GM12878 (cell line): Measurements from ENCODE around the gene SURF2. TPM values are rescaled to one million over a fixed set of nuclear protein-coding genes. Genes with fewer than 3 reads are reported as not detected.

ENCODE experiments used
- ATAC-seq: fragments of 200-7000 bp; cut with Tn5 transposase; 3 replicates; pipeline ENCODE4 v1.9.1; 2020; ENCODE audit warnings: mild to moderate bottlenecking, moderate library complexity
- BruUV-seq: library from RNA; stranded (reverse); fragments of 400-500 nt; replicated peaks from 2 replicates; lab custom pipeline; 2021; lab: Mats Ljungman, UMichigan
- CTCF ChIA-PET: fragments of 300-600 bp; sonication (Branson Sonifier 250); formaldehyde crosslinking; extraction: SDS; loops from one replicate; lab custom pipeline; 2021; ENCODE audit warnings: inconsistent platforms; lab: Yijun Ruan, JAX
- POLR2A ChIA-PET: fragments of 350-600 bp; formaldehyde crosslinking; extraction: SDS; loops from one replicate; lab custom pipeline; 2021; ENCODE audit warnings: inconsistent platforms; lab: Charles Lee
- RAD21 ChIA-PET: fragments of 300-600 bp; sonication (Branson Sonifier 250); formaldehyde crosslinking; loops from one replicate; lab custom pipeline; 2023; ENCODE audit warnings: antibody characterized with exemption; ENCODE audit not compliant: unreplicated experiment; lab: Charles Lee
- SMC1A ChIA-PET: fragments of 300-600 bp; sonication (Branson Sonifier 250); formaldehyde crosslinking; loops from one replicate; lab custom pipeline; 2023; ENCODE audit not compliant: unreplicated experiment, uncharacterized antibody; lab: Charles Lee
- DNase-seq: peaks from one replicate; pipeline ENCODE4 v3.0.0-alpha.2; 2011; ENCODE audit warnings: low read depth, low spot score
- FAIRE-seq: peaks from 3 replicates; lab custom pipeline; 2011; peaks lifted over from hg19 to GRCh38; lab: Jason Lieb, UNC
- H2AFZ ChIP-seq: 2 replicates; pipeline ENCODE4 v1.6.0; 2011; ENCODE audit warnings: low read depth, low read length, control low read depth; ENCODE audit not compliant: control insufficient read depth
- H3K27ac ChIP-seq: 2 replicates; pipeline ENCODE4 v1.5.1; 2011; ENCODE audit warnings: control low read depth; ENCODE audit not compliant: control insufficient read depth, insufficient read depth
- H3K27me3 ChIP-seq, 2 experiments: replicated peaks in 1 of 2; 2 replicates each; pipeline versions ENCODE4 v1.6.0 to v1.6.1; 2011; ENCODE audit warnings: low read length in 1 of 2; ENCODE audit not compliant: control insufficient read depth in 2 of 2, insufficient read depth in 2 of 2
- H3K36me3 ChIP-seq, 2 experiments: 2 replicates each; pipeline ENCODE4 v1.5.1; 2011; ENCODE audit warnings: low read length in 1 of 2; ENCODE audit not compliant: control insufficient read depth in 2 of 2, insufficient read depth in 2 of 2
- H3K4me1 ChIP-seq: 2 replicates; pipeline ENCODE4 v1.6.1; 2011; ENCODE audit warnings: mild to moderate bottlenecking, low read length, moderate library complexity, mixed read lengths; ENCODE audit not compliant: control insufficient read depth, insufficient read depth
- H3K4me2 ChIP-seq: 2 replicates; pipeline ENCODE4 v1.6.0; 2011; ENCODE audit warnings: control low read depth; ENCODE audit not compliant: control insufficient read depth, insufficient read depth
- H3K4me3 ChIP-seq: fragments of 200-600 bp; sonication (generic); 2 replicates; pipeline ENCODE4 v1.5.1; 2016
- H3K79me2 ChIP-seq: 2 replicates; pipeline ENCODE4 v1.6.0; 2011; ENCODE audit warnings: low read length; ENCODE audit not compliant: control insufficient read depth, insufficient read depth
- H3K9ac ChIP-seq: 2 replicates; pipeline ENCODE4 v1.8.0; 2011; ENCODE audit warnings: low read length, control low read depth, mixed read lengths; ENCODE audit not compliant: control insufficient read depth, insufficient read depth
- H3K9me3 ChIP-seq: replicated peaks from 3 replicates; pipeline ENCODE4 v1.5.1; 2011; ENCODE audit warnings: mild to moderate bottlenecking, low read length; ENCODE audit not compliant: control insufficient read depth, insufficient read depth
- H4K20me1 ChIP-seq: 2 replicates; pipeline ENCODE4 v1.6.0; 2011; ENCODE audit not compliant: control insufficient read depth, insufficient read depth
- CBX3 ChIP-seq: fragments of 200-600 bp; sonication (generic); IDR thresholded peaks from 2 replicates; pipeline ENCODE4 v1.6.1; 2016; ENCODE audit warnings: low read depth, borderline replicate concordance
- CREB1 ChIP-seq: IDR thresholded peaks from 2 replicates; pipeline ENCODE4 v1.6.1; 2012; ENCODE audit warnings: low read depth, mild to moderate bottlenecking, inconsistent platforms
- FOXM1 ChIP-seq: IDR thresholded peaks from 2 replicates; pipeline ENCODE4 v1.6.1; 2012; ENCODE audit warnings: low read depth, mild to moderate bottlenecking, inconsistent platforms, low read length, moderate library complexity
- JUNB ChIP-seq: IDR thresholded peaks from 2 replicates; pipeline ENCODE4 v1.6.1; 2016; ENCODE audit warnings: antibody characterized with exemption, mild to moderate bottlenecking
- MEF2B ChIP-seq: fragments of 450-650 bp; IDR thresholded peaks from 2 replicates; pipeline ENCODE4 v1.6.1; 2018; ENCODE audit warnings: mild to moderate bottlenecking, moderate library complexity; ENCODE audit not compliant: partially characterized antibody, poor library complexity, severe bottlenecking
- NFXL1 ChIP-seq: fragments of 450-650 bp; IDR thresholded peaks from 2 replicates; pipeline ENCODE4 v1.6.1; 2017; ENCODE audit warnings: antibody characterized with exemption, mild to moderate bottlenecking, borderline replicate concordance
- POLR2AphosphoS2 ChIP-seq: IDR thresholded peaks from 2 replicates; pipeline ENCODE4 v1.6.1; 2011; ENCODE audit warnings: low read depth, mild to moderate bottlenecking, low read length, improper control_type of control experiment, moderate library complexity
- WGBS: methylation state at CpG from one replicate; pipeline ENCODE4 v1.1.6; 2016; ENCODE audit warnings: low lambda C conversion rate; ENCODE audit not compliant: insufficient replicate concordance, insufficient coverage; ENCODE audit errors: missing lambda C conversion rate; 5-methylcytosine and 5-hydroxymethylcytosine counted together
- in situ Hi-C: fragments of 300-500 bp; cut with MboI; formaldehyde crosslinking; loops from 9 replicates; pipeline ENCODE4 v1.14.3; 2018; ENCODE audit warnings: mixed read lengths
- intact Hi-C: fragments of 100-400 bp; cut with micrococcal nuclease; formaldehyde crosslinking; loops from one replicate; pipeline ENCODE4 v1.14.2; 2022; ENCODE audit not compliant: unreplicated experiment
- polyA plus RNA-seq, 11 experiments: library from polyadenylated mRNA; depleted of rRNA in 4 of 11; unstranded in 6 of 11; stranded (reverse) in 5 of 11; fragments of >200 nt; fragmentation: Nextera tagmentation in 4 of 11; fragmentation: Illumina TruSeq in 1 of 11; extraction: Ambion mirVana in 4 of 11; extraction: Trizol in 1 of 11; gene quantifications; 1 replicate in 1 of 11; 2 replicates in 10 of 11; pipeline versions ENCODE4 v1.2.1 to v1.2.3, GENCODE V29; 2011 to 2016; ENCODE audit warnings: inconsistent platforms in 2 of 11, missing spikeins in 2 of 11, low read depth in 1 of 11
- total RNA-seq, 4 experiments: library from RNA; depleted of rRNA in 3 of 4; stranded (reverse); fragments of >200 nt in 3 of 4; fragmentation: Illumina TruSeq in 1 of 4; extraction: Trizol in 1 of 4; gene quantifications; 2 replicates each; pipeline versions ENCODE4 v1.2.1 to v1.2.3, GENCODE V29; 2013 to 2021
- TF ChIP-seq, protein P1 (sequence below): fragments of 450-650 bp; formaldehyde crosslinking; IDR thresholded peaks from 2 replicates; pipeline ENCODE4 v1.5.0; 2022; ENCODE audit warnings: mild to moderate bottlenecking, missing genetic modification characterization
- TF ChIP-seq, protein P2 (sequence below): fragments of 450-650 bp; IDR thresholded peaks from 2 replicates; pipeline ENCODE4 v1.6.1; 2014; ENCODE audit warnings: mild to moderate bottlenecking

Gene SURF2
- total and polyA plus RNA-seq, 10 of the 15 experiments (the other 5 are each of a cell fraction or from before 2014, with no cell fraction given): 4.0 to 41.7 (median 20.8) TPM

DNA sequence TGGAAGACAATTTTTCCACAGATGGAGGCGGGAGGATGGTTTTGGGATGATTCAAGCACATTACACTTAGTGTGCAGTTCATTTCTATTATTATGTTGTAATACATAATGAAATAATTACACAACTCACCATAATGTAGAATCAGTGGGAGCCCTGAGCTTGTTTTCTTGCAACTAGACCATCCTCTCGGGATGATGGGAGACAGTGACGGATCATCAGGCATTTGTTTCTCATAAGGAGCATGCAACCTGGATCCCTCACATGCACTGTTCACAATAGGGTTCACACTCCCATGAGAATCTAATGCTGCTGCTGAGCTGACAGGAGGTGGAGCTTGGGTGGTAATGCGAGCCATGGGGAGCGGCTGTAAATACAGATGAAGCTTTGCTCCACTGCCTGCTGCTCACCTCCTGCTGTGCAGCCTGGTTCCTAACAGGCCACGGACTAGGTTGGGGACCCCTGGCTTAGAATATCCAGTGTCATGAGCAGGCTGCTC lies 21.4 kb downstream of the SURF2 start (continued):
- TF ChIP-seq, protein P1, sequence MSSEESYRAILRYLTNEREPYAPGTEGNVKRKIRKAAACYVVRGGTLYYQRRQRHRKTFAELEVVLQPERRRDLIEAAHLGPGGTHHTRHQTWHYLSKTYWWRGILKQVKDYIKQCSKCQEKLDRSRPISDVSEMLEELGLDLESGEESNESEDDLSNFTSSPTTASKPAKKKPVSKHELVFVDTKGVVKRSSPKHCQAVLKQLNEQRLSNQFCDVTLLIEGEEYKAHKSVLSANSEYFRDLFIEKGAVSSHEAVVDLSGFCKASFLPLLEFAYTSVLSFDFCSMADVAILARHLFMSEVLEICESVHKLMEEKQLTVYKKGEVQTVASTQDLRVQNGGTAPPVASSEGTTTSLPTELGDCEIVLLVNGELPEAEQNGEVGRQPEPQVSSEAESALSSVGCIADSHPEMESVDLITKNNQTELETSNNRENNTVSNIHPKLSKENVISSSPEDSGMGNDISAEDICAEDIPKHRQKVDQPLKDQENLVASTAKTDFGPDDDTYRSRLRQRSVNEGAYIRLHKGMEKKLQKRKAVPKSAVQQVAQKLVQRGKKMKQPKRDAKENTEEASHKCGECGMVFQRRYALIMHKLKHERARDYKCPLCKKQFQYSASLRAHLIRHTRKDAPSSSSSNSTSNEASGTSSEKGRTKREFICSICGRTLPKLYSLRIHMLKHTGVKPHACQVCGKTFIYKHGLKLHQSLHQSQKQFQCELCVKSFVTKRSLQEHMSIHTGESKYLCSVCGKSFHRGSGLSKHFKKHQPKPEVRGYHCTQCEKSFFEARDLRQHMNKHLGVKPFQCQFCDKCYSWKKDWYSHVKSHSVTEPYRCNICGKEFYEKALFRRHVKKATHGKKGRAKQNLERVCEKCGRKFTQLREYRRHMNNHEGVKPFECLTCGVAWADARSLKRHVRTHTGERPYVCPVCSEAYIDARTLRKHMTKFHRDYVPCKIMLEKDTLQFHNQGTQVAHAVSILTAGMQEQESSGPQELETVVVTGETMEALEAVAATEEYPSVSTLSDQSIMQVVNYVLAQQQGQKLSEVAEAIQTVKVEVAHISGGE (CRISPR knock-in tag): no peak
- TF ChIP-seq MEF2B (no peak), CREB1 (no peak), JUNB (no peak), FOXM1 (no peak)

DNA sequence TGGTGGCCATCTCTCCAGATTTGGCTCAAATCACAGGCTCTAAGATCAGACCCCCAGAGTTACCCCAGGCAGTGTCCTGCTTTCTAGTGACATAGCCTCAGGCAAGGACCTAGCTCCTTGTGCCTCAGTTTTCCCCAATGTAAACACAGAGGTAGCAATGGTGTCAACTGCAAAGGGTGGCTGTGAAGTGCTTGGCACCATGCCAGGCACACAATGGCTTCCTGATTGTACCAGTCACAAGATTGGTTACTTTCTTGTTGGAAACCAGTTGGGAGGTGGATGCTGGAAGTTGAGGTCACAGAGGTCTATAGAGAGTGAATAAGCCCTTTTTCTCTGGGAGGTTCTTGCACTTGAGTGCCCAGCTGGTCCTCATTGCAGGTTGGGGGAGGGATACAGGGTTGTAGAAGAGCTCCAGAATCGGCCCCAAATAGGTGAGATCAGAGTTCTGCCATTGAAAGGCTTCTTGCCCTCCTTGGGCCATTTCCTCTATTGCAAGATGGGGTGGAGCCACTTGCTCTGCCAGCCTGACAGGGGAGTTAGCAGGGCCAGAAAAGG lies 22.1 kb downstream of the SURF2 start:
- ChIA-PET CTCF (interaction anchor here (0.8 to 1.4 kb wide), 4 partner anchors 25 to 138 kb away, joined by 3 to 4 read pairs (median 4); no protein-coding TSS in a partner anchor), POLR2A (interaction anchor here (1.0 to 2.9 kb wide), 2 partner anchors 30 to 36 kb away, joined by 3 to 12 read pairs; partner anchors contain the start of genes MED22 and RPL7A), RAD21 (interaction anchor here (1.0 kb wide), 1 partner anchor 22 kb away, joined by 3 read pairs; no protein-coding TSS in a partner anchor), SMC1A (interaction anchor here (1.7 kb wide), 1 partner anchor 80 kb away, joined by 3 read pairs; no protein-coding TSS in a partner anchor)
- Histone ChIP-seq H3K9me3 (no peaks in the 10 kb centered on the region; the same call in 2 of the 3 replicates), H3K36me3 (no peaks in the 10 kb centered on the region), H3K4me3 (no peak overlapping the region), H3K27ac (no peak overlapping the region), H3K27me3 (no peaks in the 10 kb centered on the region), H2AFZ (no peak overlapping the region), H3K79me2 (peaks cover 24% of the 10 kb centered on the region), H3K9ac (no peak overlapping the region), H3K4me2 (no peak overlapping the region), H3K4me1 (no peaks in the 10 kb centered on the region), H4K20me1 (no peaks in the 10 kb centered on the region)
- intact Hi-C loops (loop anchor here (5.0 kb wide), 1 partner anchor 39 kb away; the partner anchor contains the start of gene REXO4), in situ Hi-C loops (no loop called here)
- DNase-seq (no peak), ATAC-seq (no peak), FAIRE-seq (no peak)
- BruUV-seq: no TSS peak
- 78% methylated on average over 1 of the region's 1 CpG for WGBS
- TF ChIP-seq POLR2AphosphoS2: no peak
- no peak for TF ChIP-seq CBX3
- no peak for TF ChIP-seq NFXL1
- TF ChIP-seq, protein P2, sequence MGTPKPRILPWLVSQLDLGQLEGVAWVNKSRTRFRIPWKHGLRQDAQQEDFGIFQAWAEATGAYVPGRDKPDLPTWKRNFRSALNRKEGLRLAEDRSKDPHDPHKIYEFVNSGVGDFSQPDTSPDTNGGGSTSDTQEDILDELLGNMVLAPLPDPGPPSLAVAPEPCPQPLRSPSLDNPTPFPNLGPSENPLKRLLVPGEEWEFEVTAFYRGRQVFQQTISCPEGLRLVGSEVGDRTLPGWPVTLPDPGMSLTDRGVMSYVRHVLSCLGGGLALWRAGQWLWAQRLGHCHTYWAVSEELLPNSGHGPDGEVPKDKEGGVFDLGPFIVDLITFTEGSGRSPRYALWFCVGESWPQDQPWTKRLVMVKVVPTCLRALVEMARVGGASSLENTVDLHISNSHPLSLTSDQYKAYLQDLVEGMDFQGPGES: no peak
- TF ChIP-seq, all 136 proteins: peak for 0
